BLaER1 treated with 17β-estradiol and CSF1 and Interleukin-3, amounts not matched to agents 10 nM and 100 nM (cell line): ENCODE data around the gene VPS25.
"Not testable (repeated sequence)": the region's sequence is repeated elsewhere in the genome, so short reads cannot be mapped to it uniquely, and the experiment has no call there.

ENCODE experiments used
- H3K27ac ChIP-seq, 11 experiments: shearing (Covaris generic); formaldehyde crosslinking; 2 replicates each; pipeline ENCODE4 v1.8.1; 2022
- H3K27me3 ChIP-seq, 11 experiments: shearing (Covaris generic); formaldehyde crosslinking; 2 replicates each; pipeline ENCODE4 v1.8.1; 2022
- H3K36me3 ChIP-seq, 11 experiments: shearing (Covaris generic); formaldehyde crosslinking; 2 replicates each; pipeline ENCODE4 v1.8.1; 2022
- H3K4me1 ChIP-seq, 10 experiments: shearing (Covaris generic); formaldehyde crosslinking; 2 replicates each; pipeline ENCODE4 v1.8.1; 2022
- H3K4me2 ChIP-seq, 11 experiments: shearing (Covaris generic); formaldehyde crosslinking; 2 replicates each; pipeline ENCODE4 v1.8.1; 2022
- H3K4me3 ChIP-seq, 10 experiments: shearing (Covaris generic); formaldehyde crosslinking; 2 replicates each; pipeline ENCODE4 v1.8.1; 2022
- H3K9ac ChIP-seq, 11 experiments: shearing (Covaris generic); formaldehyde crosslinking; 2 replicates each; pipeline ENCODE4 v1.8.1; 2022
- H3K9me3 ChIP-seq, 11 experiments: shearing (Covaris generic); formaldehyde crosslinking; replicated peaks in 1 of 11; 2 replicates each; pipeline ENCODE4 v1.8.1; 2022
- H4K20me1 ChIP-seq, 11 experiments: shearing (Covaris generic); formaldehyde crosslinking; 2 replicates each; pipeline ENCODE4 v1.8.1; 2022
- Cebpa-rat ChIP-seq, 11 experiments: shearing (Covaris generic); IDR thresholded peaks; 2 replicates each; pipeline ENCODE4 v1.8.1; 2022

Gene VPS25

GRCh38 chr17:42760652-42761581, 12.3 kb upstream of the VPS25 start, which contains the start of gene RAMP2:
Gene RAMP2, plus strand, starts transcription at chr17:42761227. Its CDS starts 35 bp downstream, at chr17:42761262.
- peaks cover 9 to 33% (median 23%) of the 10 kb centered on the region in 10 experiments for H3K4me1 ChIP-seq
- H3K4me3 ChIP-seq = peak within 1 kb of the TSS; percentile 44 to 68 (median 56)
- H3K27me3 ChIP-seq = peaks cover 48 to 62% (median 56%) of the 10 kb centered on the region in 11 experiments
- H4K20me1 ChIP-seq = peaks cover 0 to 10% (median 0%) of the 10 kb centered on the region in 11 experiments; a peak in 4 of 22 replicates
- peak within 1 kb of the TSS; percentile 57 to 93 (median 87) for H3K4me2 ChIP-seq
- H3K36me3 ChIP-seq = no peaks in the 10 kb centered on the region
- TF ChIP-seq Cebpa-rat (IDR thresholded peaks at IDR 0.05) = no peak
- no peaks in the 10 kb centered on the region for H3K9me3 ChIP-seq
- peak within 1 kb of the TSS in 2 of 11 experiments; percentile 17 to 19; a peak in 1 of 22 replicates for H3K27ac ChIP-seq
- peak within 1 kb of the TSS; percentile 35 to 66 (median 59); a peak in 19 of 22 replicates for H3K9ac ChIP-seq

- peak overlapping the region in 8 of 11 experiments; percentile 39 to 66 (median 58); a peak in 9 of 22 replicates for H3K9ac ChIP-seq
- TF ChIP-seq Cebpa-rat (IDR thresholded peaks at IDR 0.05) = no peak
- no peak overlapping the region for H3K27ac ChIP-seq
- H3K4me3 ChIP-seq = peak overlapping the region in 9 of 10 experiments; percentile 47 to 68 (median 58); a peak in 18 of 20 replicates
- H3K4me2 ChIP-seq = peak overlapping the region; percentile 57 to 93 (median 87)
- H3K27me3 ChIP-seq = peaks cover 48 to 62% (median 56%) of the 10 kb centered on the region in 11 experiments
- no peaks in the 10 kb centered on the region for H3K9me3 ChIP-seq
- peaks cover 9 to 33% (median 23%) of the 10 kb centered on the region in 10 experiments for H3K4me1 ChIP-seq
- H4K20me1 ChIP-seq = peaks cover 0 to 10% (median 0%) of the 10 kb centered on the region in 11 experiments; a peak in 4 of 22 replicates
- H3K36me3 ChIP-seq = no peaks in the 10 kb centered on the region
Observed at GRCh38 chr17:42761638-42762037, 11.6 kb upstream of the VPS25 start.

- no peaks in the 10 kb centered on the region for H3K9me3 ChIP-seq
- peaks cover 0 to 10% (median 0%) of the 10 kb centered on the region in 11 experiments; a peak in 2 of 22 replicates for H4K20me1 ChIP-seq
- H3K27ac ChIP-seq = no peak overlapping the region
- no peak overlapping the region for H3K4me2 ChIP-seq
- H3K36me3 ChIP-seq = no peaks in the 10 kb centered on the region
- H3K27me3 ChIP-seq = peaks cover 21 to 23% (median 22%) of the 10 kb centered on the region in 11 experiments
- H3K4me3 ChIP-seq = no peak overlapping the region
- peaks cover 5 to 17% (median 12%) of the 10 kb centered on the region in 10 experiments for H3K4me1 ChIP-seq
- TF ChIP-seq Cebpa-rat (IDR thresholded peaks at IDR 0.05) = no peak
- no peak overlapping the region for H3K9ac ChIP-seq
Observed at GRCh38 chr17:42766124-42766523, 7.1 kb upstream of the VPS25 start.

- no peak overlapping the region for H3K9ac ChIP-seq
- no peak overlapping the region for H3K4me2 ChIP-seq
- no peak for TF ChIP-seq Cebpa-rat (IDR thresholded peaks at IDR 0.05)
Observed at GRCh38 chr17:42767512-42767911, 5.7 kb upstream of the VPS25 start.

GRCh38 chr17:42768006-42768405, 5.2 kb upstream of the VPS25 start:
- not testable (repeated sequence) for H3K4me3 ChIP-seq, H4K20me1 ChIP-seq, H3K9me3 ChIP-seq, H3K27ac ChIP-seq, H3K36me3 ChIP-seq, H3K4me2 ChIP-seq, H3K9ac ChIP-seq
- peaks cover 4 to 11% (median 8%) of the 10 kb centered on the region in 10 experiments; a peak in 18 of 20 replicates for H3K4me1 ChIP-seq
- peaks cover 2 to 15% (median 10%) of the 10 kb centered on the region in 11 experiments; a peak in 21 of 22 replicates for H3K27me3 ChIP-seq

More at GRCh38 chr17:42767512-42767911, 5.7 kb upstream of the VPS25 start:
- Histone ChIP-seq H3K9me3 (no peaks in the 10 kb centered on the region), H4K20me1 (peaks cover 0 to 2% (median 0%) of the 10 kb centered on the region in 11 experiments; a peak in 1 of 22 replicates), H3K4me3 (no peak overlapping the region), H3K4me1 (peaks cover 2 to 13% (median 8%) of the 10 kb centered on the region in 10 experiments; a peak in 17 of 20 replicates), H3K27me3 (peaks cover 7 to 15% (median 11%) of the 10 kb centered on the region in 11 experiments), H3K36me3 (no peaks in the 10 kb centered on the region), H3K27ac (no peak overlapping the region)

- H3K4me2 ChIP-seq, H3K36me3 ChIP-seq, H4K20me1 ChIP-seq, H3K4me3 ChIP-seq, H3K27ac ChIP-seq, H3K9ac ChIP-seq, H3K9me3 ChIP-seq: not testable (repeated sequence)
- Histone ChIP-seq H3K4me1 (peaks cover 13 to 21% (median 18%) of the 10 kb centered on the region in 10 experiments), H3K27me3 (peaks cover 0 to 27% (median 19%) of the 10 kb centered on the region in 11 experiments; a peak in 18 of 22 replicates)
Observed at GRCh38 chr17:42769964-42770363, 3.3 kb upstream of the VPS25 start.

- Histone ChIP-seq H3K9ac (peak overlapping the region; percentile 69 to 84 (median 78)), H3K36me3 (peaks cover 3 to 22% (median 8%) of the 10 kb centered on the region in 11 experiments; a peak in 11 of 22 replicates), H3K9me3 (no peaks in the 10 kb centered on the region), H3K4me1 (peaks cover 24 to 41% (median 30%) of the 10 kb centered on the region in 10 experiments), H3K27me3 (peaks cover 0 to 30% (median 23%) of the 10 kb centered on the region in 11 experiments; a peak in 18 of 22 replicates), H4K20me1 (0 out of 22 replicates have a peak, but pooled peaks cover 0 to under 1% (median 0%) of the 10 kb centered on the region in 11 experiments), H3K4me3 (peak overlapping the region; percentile 58 to 80 (median 67)), H3K4me2 (peak overlapping the region; percentile 66 to 83 (median 75)), H3K27ac (peak overlapping the region; percentile 45 to 86 (median 76); a peak in 21 of 22 replicates)
- TF ChIP-seq Cebpa-rat (IDR thresholded peaks at IDR 0.05) = no peak
Observed at GRCh38 chr17:42772945-42773289, 332 bp upstream of the VPS25 start.

- Histone ChIP-seq H3K9ac (peak overlapping the region in 10 of 11 experiments; percentile 73 to 84 (median 79); a peak in 18 of 22 replicates), H4K20me1 (peaks cover 0 to 11% (median 0%) of the 10 kb centered on the region in 11 experiments; a peak in 4 of 22 replicates), H3K9me3 (no peaks in the 10 kb centered on the region), H3K27ac (peak overlapping the region in 9 of 11 experiments; percentile 68 to 86 (median 78); a peak in 14 of 22 replicates), H3K4me1 (peaks cover 24 to 51% (median 30%) of the 10 kb centered on the region in 10 experiments), H3K4me2 (peak overlapping the region; percentile 66 to 83 (median 75)), H3K36me3 (peaks cover 4 to 35% (median 19%) of the 10 kb centered on the region in 11 experiments; a peak in 17 of 22 replicates), H3K27me3 (peaks cover 6 to 43% (median 36%) of the 10 kb centered on the region in 11 experiments), H3K4me3 (peak overlapping the region; percentile 58 to 80 (median 67))
- TF ChIP-seq Cebpa-rat (IDR thresholded peaks at IDR 0.05) = no peak
Observed at GRCh38 chr17:42774066-42774745, 957 bp downstream of the VPS25 start.
